Loucy (cell line): Measurements from ENCODE around the gene RBBP9.
"Not testable (repeated sequence)": the region's sequence is repeated elsewhere in the genome, so short reads cannot be mapped to it uniquely, and the experiment has no call there.

Experiments
- CTCF ChIP-seq: fragments of 200-600 bp; sonication (generic); conservative IDR thresholded peaks from 2 replicates; pipeline ENCODE4 v1.5.1; 2014; ENCODE audit warnings: mild to moderate bottlenecking, antibody characterized with exemption, low read length
- EZH2phosphoT487 ChIP-seq: fragments of 200-600 bp; IDR thresholded peaks from 2 replicates; pipeline ENCODE4 v1.6.1; 2018; ENCODE audit warnings: antibody characterized with exemption, mild to moderate bottlenecking, moderate library complexity, borderline replicate concordance

GRCh38 chr20:18526761-18527160, 29.7 kb upstream of the RBBP9 start:
- not testable (repeated sequence) for TF ChIP-seq CTCF, EZH2phosphoT487
